ENCODE data around the gene MSL1.

- TF ChIP-seq CTCF (conservative IDR thresholded peaks at IDR 0.05 in 1 of 2, IDR thresholded peaks at IDR 0.05 in 1 of 2; ENCODE audit: extremely low read depth in 1 of 2, insufficient read depth in 1 of 2, low read depth in 1 of 2, low read length in 2 of 2) (no peak), EZH2 (IDR thresholded peaks at IDR 0.05; ENCODE audit: borderline replicate concordance, low read length) (no peak)
These were observed at the start of gene MSL1 for GRCh38 chr17:40121181-40122135.

Data from mammary epithelial cell (primary cell).